Measurements from ENCODE around the gene FAM193A.

The FAM193A gene

DNA sequence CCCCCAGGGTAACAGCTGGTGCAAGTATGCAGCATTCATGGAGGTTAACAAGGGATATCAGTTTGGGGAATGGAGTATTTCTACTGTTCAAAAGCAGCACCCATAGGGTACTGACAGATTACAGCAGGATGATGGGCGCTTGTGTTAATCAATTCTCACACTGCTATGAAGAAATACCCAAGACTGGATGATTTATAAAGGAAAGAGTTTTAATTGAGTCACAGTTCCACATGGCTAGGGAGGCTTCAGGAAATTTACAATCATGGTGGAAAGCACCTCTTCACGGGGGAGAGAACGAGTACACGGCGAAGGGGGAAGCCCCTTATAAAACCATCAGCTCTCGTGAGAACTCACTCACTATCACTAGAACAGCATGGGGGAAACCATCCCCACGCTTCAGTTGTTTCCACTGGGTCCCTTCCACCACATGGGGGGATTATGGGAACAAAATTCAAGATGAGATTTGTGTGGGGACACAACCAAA, 155.5 kb downstream of the FAM193A start:
- no peak for DNase-seq (ENCODE audit: low spot score)
- TF ChIP-seq, protein P1, sequence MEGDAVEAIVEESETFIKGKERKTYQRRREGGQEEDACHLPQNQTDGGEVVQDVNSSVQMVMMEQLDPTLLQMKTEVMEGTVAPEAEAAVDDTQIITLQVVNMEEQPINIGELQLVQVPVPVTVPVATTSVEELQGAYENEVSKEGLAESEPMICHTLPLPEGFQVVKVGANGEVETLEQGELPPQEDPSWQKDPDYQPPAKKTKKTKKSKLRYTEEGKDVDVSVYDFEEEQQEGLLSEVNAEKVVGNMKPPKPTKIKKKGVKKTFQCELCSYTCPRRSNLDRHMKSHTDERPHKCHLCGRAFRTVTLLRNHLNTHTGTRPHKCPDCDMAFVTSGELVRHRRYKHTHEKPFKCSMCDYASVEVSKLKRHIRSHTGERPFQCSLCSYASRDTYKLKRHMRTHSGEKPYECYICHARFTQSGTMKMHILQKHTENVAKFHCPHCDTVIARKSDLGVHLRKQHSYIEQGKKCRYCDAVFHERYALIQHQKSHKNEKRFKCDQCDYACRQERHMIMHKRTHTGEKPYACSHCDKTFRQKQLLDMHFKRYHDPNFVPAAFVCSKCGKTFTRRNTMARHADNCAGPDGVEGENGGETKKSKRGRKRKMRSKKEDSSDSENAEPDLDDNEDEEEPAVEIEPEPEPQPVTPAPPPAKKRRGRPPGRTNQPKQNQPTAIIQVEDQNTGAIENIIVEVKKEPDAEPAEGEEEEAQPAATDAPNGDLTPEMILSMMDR (IDR thresholded peaks at IDR 0.05; ENCODE audit: borderline replicate concordance, control extremely low read depth, extremely low read depth, insufficient read depth, missing control alignments) = no peak
- in situ Hi-C loops (cut with MboI; ENCODE audit: low sequenced_read_pairs, unreplicated experiment) = no loop called here

DNA sequence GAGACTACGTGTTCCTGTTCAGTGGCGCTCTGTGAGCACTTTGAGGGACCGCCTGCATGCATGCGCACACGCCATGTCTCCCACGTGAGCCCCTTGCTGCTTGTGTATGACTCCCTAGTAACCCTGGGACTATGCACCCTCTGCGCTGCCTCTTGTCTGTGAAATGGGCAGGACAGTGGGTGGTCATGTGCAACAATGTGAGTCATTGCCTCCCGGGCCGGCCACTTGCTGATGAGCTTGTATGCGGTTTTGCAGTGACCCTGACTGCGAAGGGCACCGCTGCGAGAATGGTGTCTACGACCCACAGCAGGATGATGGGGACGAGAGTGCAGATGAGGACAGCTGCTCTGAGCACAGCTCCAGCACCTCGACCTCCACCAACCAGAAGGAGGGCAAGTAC, 158.2 kb downstream of the FAM193A start:
- DNase-seq (ENCODE audit: low spot score) = no peak
- in situ Hi-C loops (cut with MboI; ENCODE audit: low sequenced_read_pairs, unreplicated experiment) = no loop called here
- TF ChIP-seq, protein P1 (IDR thresholded peaks at IDR 0.05; ENCODE audit: borderline replicate concordance, control extremely low read depth, extremely low read depth, insufficient read depth, missing control alignments) = no peak

DNA sequence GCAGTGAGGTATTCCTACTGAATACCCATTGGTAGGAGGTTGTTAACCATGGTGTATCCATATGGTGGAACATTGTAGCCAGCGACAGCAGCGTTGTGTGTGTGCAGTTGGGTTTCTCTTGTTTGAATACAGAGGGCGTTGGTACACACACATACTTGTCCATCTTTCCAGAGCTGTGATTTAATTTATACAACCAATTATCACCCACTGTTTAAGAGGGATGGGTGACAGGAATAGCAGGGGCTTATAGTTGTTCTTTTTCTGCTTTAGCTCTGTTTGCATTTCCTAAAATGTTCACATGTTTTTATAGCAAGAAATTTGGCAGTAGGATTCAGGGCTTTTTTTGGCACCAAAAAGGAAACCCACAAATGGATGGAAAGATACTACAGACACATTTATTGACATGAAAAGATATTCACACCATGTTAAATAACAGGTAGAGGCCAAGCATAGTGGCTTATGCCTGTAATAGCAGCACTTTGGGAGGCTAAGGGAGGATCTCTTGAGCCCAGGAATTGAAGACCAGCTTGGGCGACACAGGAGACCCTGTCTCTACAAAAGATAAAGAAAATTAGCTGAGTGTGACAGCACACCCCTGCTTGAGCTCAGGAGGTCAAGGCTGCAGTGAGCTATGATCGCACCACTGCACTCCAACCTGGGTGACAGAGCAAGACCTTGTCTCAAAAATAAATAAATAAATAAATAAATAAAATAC, 159.1 kb downstream of the FAM193A start:
- in situ Hi-C loops (cut with MboI; ENCODE audit: low sequenced_read_pairs, unreplicated experiment) = no loop called here
- TF ChIP-seq, protein P1 (IDR thresholded peaks at IDR 0.05; ENCODE audit: borderline replicate concordance, control extremely low read depth, extremely low read depth, insufficient read depth, missing control alignments) = no peak
- no peak for DNase-seq (ENCODE audit: low spot score)

DNA sequence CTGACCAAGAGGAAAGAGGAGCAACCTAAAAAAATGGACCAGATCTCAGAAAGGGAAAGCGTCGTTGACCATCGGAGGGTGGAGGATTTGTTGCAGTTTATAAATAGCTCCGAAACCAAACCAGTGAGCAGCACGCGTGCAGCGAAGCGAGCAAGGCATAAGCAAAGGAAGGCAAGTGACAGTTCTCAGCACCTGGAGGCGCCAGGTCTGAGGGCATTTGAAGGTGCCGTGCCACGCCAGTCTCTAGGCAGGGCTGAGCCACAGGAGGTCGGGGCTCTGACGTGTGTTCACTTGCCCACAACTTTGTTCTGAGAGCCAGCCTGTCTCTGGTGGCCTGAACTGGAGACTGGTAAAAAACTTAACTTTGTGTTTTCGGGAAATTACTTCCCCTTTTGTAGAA, 160.0 kb downstream of the FAM193A start:
- DNase-seq (ENCODE audit: low spot score) = peak; percentile 84
- TF ChIP-seq, protein P1 (IDR thresholded peaks at IDR 0.05; ENCODE audit: borderline replicate concordance, control extremely low read depth, extremely low read depth, insufficient read depth, missing control alignments) = peak; percentile 5
- in situ Hi-C loops (cut with MboI; ENCODE audit: low sequenced_read_pairs, unreplicated experiment) = no loop called here

DNA sequence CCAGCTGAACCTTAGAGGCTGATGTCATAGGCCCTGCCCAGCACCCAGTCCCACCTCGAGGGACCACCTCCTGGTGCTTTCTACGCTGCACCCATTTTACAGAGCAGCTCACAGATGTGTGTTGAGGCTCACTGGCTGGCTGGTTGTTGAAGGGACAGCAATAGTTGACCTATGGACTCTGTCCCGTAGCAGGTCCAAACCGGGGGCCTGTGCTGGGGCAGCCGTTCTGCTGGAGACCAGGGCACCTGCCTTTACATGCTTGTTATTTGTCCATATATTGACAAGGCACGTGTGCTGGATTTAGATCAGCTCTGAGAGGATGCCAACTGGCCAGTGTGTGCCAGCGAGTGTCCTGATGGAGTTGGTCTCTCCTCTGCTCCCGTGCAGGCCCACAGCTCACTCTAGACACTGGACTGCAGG, 161.6 kb downstream of the FAM193A start:
- in situ Hi-C loops (cut with MboI; ENCODE audit: low sequenced_read_pairs, unreplicated experiment) = no loop called here
- TF ChIP-seq, protein P1 (IDR thresholded peaks at IDR 0.05; ENCODE audit: borderline replicate concordance, control extremely low read depth, extremely low read depth, insufficient read depth, missing control alignments) = no peak
- DNase-seq (ENCODE audit: low spot score) = no peak

DNA sequence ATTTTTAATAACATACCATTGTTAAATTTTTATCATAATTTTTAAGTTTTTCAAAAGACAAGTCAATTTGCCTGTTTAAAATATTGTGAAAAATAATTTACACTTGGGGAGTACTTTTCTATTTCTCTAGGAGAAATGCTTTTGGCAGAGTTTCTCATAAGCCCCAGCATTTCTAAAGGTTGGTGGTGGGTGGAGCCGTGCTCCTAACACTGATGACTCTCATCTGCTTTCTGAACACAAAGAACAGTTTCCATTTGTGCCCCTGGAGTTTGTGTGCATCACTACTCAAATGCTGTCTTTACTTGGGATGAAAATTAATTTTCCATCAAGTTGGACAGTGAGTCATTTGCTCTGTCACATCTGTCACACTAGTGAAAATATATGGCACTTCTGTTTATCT, 162.1 kb downstream of the FAM193A start:
- in situ Hi-C loops (cut with MboI; ENCODE audit: low sequenced_read_pairs, unreplicated experiment) = no loop called here
- TF ChIP-seq, protein P1 (IDR thresholded peaks at IDR 0.05; ENCODE audit: borderline replicate concordance, control extremely low read depth, extremely low read depth, insufficient read depth, missing control alignments) = no peak
- DNase-seq (ENCODE audit: low spot score) = no peak

All from GM13976 (cell line).